GM12873 (cell line): ENCODE measurements around the gene AQP12A.

Experiments
- CTCF ChIP-seq: IDR thresholded peaks from 2 replicates; pipeline ENCODE4 v1.5.1; 2012; ENCODE audit warnings: low read depth, mild to moderate bottlenecking, moderate library complexity, low read length, control low read depth; ENCODE audit not compliant: insufficient read depth; ENCODE audit errors: missing control alignments

AQP12A gene

GRCh38 chr2:240711296-240711695 lies 19.6 kb downstream of the AQP12A start:
- no peak for TF ChIP-seq CTCF

GRCh38 chr2:240711701-240712100 lies 20.0 kb downstream of the AQP12A start:
- TF ChIP-seq CTCF, result no peak

GRCh38 chr2:240712121-240712520 lies 20.5 kb downstream of the AQP12A start:
- no peak for TF ChIP-seq CTCF

- TF ChIP-seq CTCF, result no peak
These were observed 21.6 kb downstream of the AQP12A start for GRCh38 chr2:240713071-240713927.

- no peak for TF ChIP-seq CTCF
These were observed 22.5 kb downstream of the AQP12A start for GRCh38 chr2:240713928-240714746.

GRCh38 chr2:240714747-240715725 lies 23.4 kb downstream of the AQP12A start:
- no peak for TF ChIP-seq CTCF
